ENCODE results near the gene ALPL. TPM values are rescaled to one million over a fixed set of nuclear protein-coding genes. Genes with fewer than 3 reads are reported as not detected.

Gene ALPL
- total RNA-seq, 1 donor from 2014 or later = 16.7 TPM

- TF ChIP-seq CTCF (conservative IDR thresholded peaks at IDR 0.05) = no peak
- H3K4me1 Mint-ChIP-seq = no peaks in the 10 kb centered on the region
- no peak overlapping the region for H3K27ac Mint-ChIP-seq (ENCODE audit: unreplicated experiment)
- no peak overlapping the region for H3K4me3 Mint-ChIP-seq
- H3K9me3 Mint-ChIP-seq = no peaks in the 10 kb centered on the region
- no peaks in the 10 kb centered on the region for H3K27me3 Mint-ChIP-seq (ENCODE audit: low read depth)
- DNase-seq (ENCODE audit: low read depth, low spot score) = no peak
- H3K36me3 Mint-ChIP-seq (ENCODE audit: low read depth) = no peaks in the 10 kb centered on the region
These were observed 13.4 kb downstream of the ALPL start for GRCh38 chr1:21522525-21523038.

GRCh38 chr1:21523297-21523813, 14.1 kb downstream of the ALPL start:
- Mint-ChIP-seq H3K36me3 (ENCODE audit: low read depth) (no peaks in the 10 kb centered on the region), H3K4me3 (no peak overlapping the region), H3K4me1 (no peaks in the 10 kb centered on the region), H3K9me3 (no peaks in the 10 kb centered on the region), H3K27ac (ENCODE audit: unreplicated experiment) (no peak overlapping the region), H3K27me3 (ENCODE audit: low read depth) (no peaks in the 10 kb centered on the region)
- TF ChIP-seq CTCF (conservative IDR thresholded peaks at IDR 0.05) = no peak
- DNase-seq (ENCODE audit: low read depth, low spot score) = no peak

- no peak for TF ChIP-seq CTCF (conservative IDR thresholded peaks at IDR 0.05)
These were observed 15.0 kb downstream of the ALPL start for GRCh38 chr1:21524220-21524619.

GRCh38 chr1:21524686-21525339, 15.6 kb downstream of the ALPL start:
- H3K4me1 Mint-ChIP-seq = no peaks in the 10 kb centered on the region
- no peak for TF ChIP-seq CTCF (conservative IDR thresholded peaks at IDR 0.05)
- no peaks in the 10 kb centered on the region for H3K9me3 Mint-ChIP-seq
- H3K4me3 Mint-ChIP-seq = no peak overlapping the region
- no peak for DNase-seq (ENCODE audit: low read depth, low spot score)
- H3K27me3 Mint-ChIP-seq (ENCODE audit: low read depth) = peaks cover 3% of the 10 kb centered on the region
- H3K27ac Mint-ChIP-seq (ENCODE audit: unreplicated experiment) = peak overlapping the region; percentile 91
- H3K36me3 Mint-ChIP-seq (ENCODE audit: low read depth) = no peaks in the 10 kb centered on the region

More at GRCh38 chr1:21524220-21524619, 15.0 kb downstream of the ALPL start:
- Mint-ChIP-seq H3K9me3 (no peaks in the 10 kb centered on the region), H3K27me3 (ENCODE audit: low read depth) (no peaks in the 10 kb centered on the region), H3K4me3 (no peak overlapping the region), H3K36me3 (ENCODE audit: low read depth) (no peaks in the 10 kb centered on the region), H3K27ac (ENCODE audit: unreplicated experiment) (peak overlapping the region; percentile 91), H3K4me1 (no peaks in the 10 kb centered on the region)
- no peak for DNase-seq (ENCODE audit: low read depth, low spot score)

GRCh38 chr1:21525340-21525717, 16.1 kb downstream of the ALPL start:
- H3K4me1 Mint-ChIP-seq = peaks cover 2% of the 10 kb centered on the region
- TF ChIP-seq CTCF (conservative IDR thresholded peaks at IDR 0.05) = no peak
- no peaks in the 10 kb centered on the region for H3K9me3 Mint-ChIP-seq
- H3K27me3 Mint-ChIP-seq (ENCODE audit: low read depth) = peaks cover 7% of the 10 kb centered on the region
- H3K36me3 Mint-ChIP-seq (ENCODE audit: low read depth) = no peaks in the 10 kb centered on the region
- no peak overlapping the region for H3K4me3 Mint-ChIP-seq
- H3K27ac Mint-ChIP-seq (ENCODE audit: unreplicated experiment) = no peak overlapping the region
- DNase-seq (ENCODE audit: low read depth, low spot score) = no peak
